Stimulated activated naive CD4-positive, alpha-beta T cell treated with Interleukin-2 at 50 U/mL for 16 hours (primary cell): ENCODE data around the gene USP17L20.
"Not testable (repeated sequence)": the region's sequence is repeated elsewhere in the genome, so short reads cannot be mapped to it uniquely, and the experiment has no call there.

ENCODE experiments used
- DNase-seq: peaks from one replicate; lab custom pipeline; 2025; lab: John Stamatoyannopoulos, UW

Gene USP17L20

GRCh38 chr4:9257824-9258223, at the start of gene USP17L20:
TSS of gene USP17L20 (plus strand) at chr4:9258124. CDS start at chr4:9258124, 0 bp downstream.
- not testable (repeated sequence) for DNase-seq

GRCh38 chr4:9210357-9210756, 47.6 kb upstream of the USP17L20 start, which contains the start of gene USP17L10:
TSS of gene USP17L10 (plus strand) at chr4:9210657. CDS start at chr4:9210657, 0 bp downstream.
- DNase-seq: not testable (repeated sequence)

- not testable (repeated sequence) for DNase-seq
These were observed 43.2 kb upstream of the USP17L20 start for GRCh38 chr4:9214701-9215100.

GRCh38 chr4:9215105-9215504, 42.8 kb upstream of the USP17L20 start, which contains the start of gene USP17L11:
TSS of gene USP17L11 (plus strand) at chr4:9215405. CDS start at chr4:9215405, 0 bp downstream.
- DNase-seq: not testable (repeated sequence)

- DNase-seq: not testable (repeated sequence)
These were observed 38.1 kb upstream of the USP17L20 start, which contains the start of gene USP17L12 for GRCh38 chr4:9219852-9220251. TSS of gene USP17L12 (plus strand) at chr4:9220152. CDS start at chr4:9220152, 0 bp downstream.

- not testable (repeated sequence) for DNase-seq
These were observed 33.3 kb upstream of the USP17L20 start, which contains the start of gene USP17L13 for GRCh38 chr4:9224596-9224995. TSS of gene USP17L13 (plus strand) at chr4:9224896. CDS start at chr4:9224896, 0 bp downstream.

GRCh38 chr4:9230249-9230648, 27.7 kb upstream of the USP17L20 start:
- not testable (repeated sequence) for DNase-seq

- DNase-seq: not testable (repeated sequence)
These were observed 23.8 kb upstream of the USP17L20 start, which contains the start of gene USP17L15 for GRCh38 chr4:9234085-9234484. TSS of gene USP17L15 (plus strand) at chr4:9234385. CDS start at chr4:9234385, 0 bp downstream.

GRCh38 chr4:9238461-9238860, 19.5 kb upstream of the USP17L20 start:
- DNase-seq: not testable (repeated sequence)

GRCh38 chr4:9243579-9243978, 14.3 kb upstream of the USP17L20 start, which contains the start of gene USP17L17:
TSS of gene USP17L17 (plus strand) at chr4:9243879. CDS start at chr4:9243879, 0 bp downstream.
- DNase-seq: not testable (repeated sequence)

GRCh38 chr4:9247953-9248680, 9.8 kb upstream of the USP17L20 start, which contains the start of gene USP17L18:
TSS of gene USP17L18 (plus strand) at chr4:9248630. CDS start at chr4:9248630, 0 bp downstream.
- DNase-seq: not testable (repeated sequence)

GRCh38 chr4:9253078-9253477, 4.8 kb upstream of the USP17L20 start, which contains the start of gene USP17L19:
TSS of gene USP17L19 (plus strand) at chr4:9253378. CDS start at chr4:9253378, 0 bp downstream.
- DNase-seq: not testable (repeated sequence)

GRCh38 chr4:9262572-9262971, 4.6 kb downstream of the USP17L20 start, which contains the start of gene USP17L21:
TSS of gene USP17L21 (plus strand) at chr4:9262872. CDS start at chr4:9262872, 0 bp downstream.
- not testable (repeated sequence) for DNase-seq

GRCh38 chr4:9267319-9267718, 9.4 kb downstream of the USP17L20 start, which contains the start of gene USP17L22:
TSS of gene USP17L22 (plus strand) at chr4:9267619. CDS start at chr4:9267619, 0 bp downstream.
- not testable (repeated sequence) for DNase-seq

- DNase-seq: not testable (repeated sequence)
These were observed 13.8 kb downstream of the USP17L20 start for GRCh38 chr4:9271719-9272118.
